ENCODE data around the gene EMILIN2.
"Not testable (repeated sequence)": the region's sequence is repeated elsewhere in the genome, so short reads cannot be mapped to it uniquely, and the experiment has no call there.

Gene EMILIN2

GRCh38 chr18:2846636-2847316 is at the start of gene EMILIN2:
Gene EMILIN2, plus strand, starts transcription at chr18:2847006. Its CDS starts 183 bp downstream, at chr18:2847189.
- POLR2A ChIA-PET = no interaction called here
- peak; percentile 59 for DNase-seq (ENCODE audit: extremely low spot score)
- no peak for TF ChIP-seq TARDBP (IDR thresholded peaks at IDR 0.05)
- TF ChIP-seq SUZ12 (IDR thresholded peaks at IDR 0.05) = no peak
- CTCF ChIA-PET = no interaction called here

GRCh38 chr18:2797951-2798350 is 48.9 kb upstream of the EMILIN2 start:
- no peak for DNase-seq (ENCODE audit: extremely low spot score)
- ChIA-PET POLR2A (no interaction called here), CTCF (no interaction called here)
- TF ChIP-seq FOXA1 (IDR thresholded peaks at IDR 0.05) (no peak), CTBP1 (IDR thresholded peaks at IDR 0.05; ENCODE audit: borderline replicate concordance) (no peak), ELF4 (IDR thresholded peaks at IDR 0.05) (no peak), ARNT (IDR thresholded peaks at IDR 0.05) (no peak), HDGF (IDR thresholded peaks at IDR 0.05; ENCODE audit: borderline replicate concordance) (no peak), SP1 (IDR thresholded peaks at IDR 0.05) (no peak), BHLHE40 (IDR thresholded peaks at IDR 0.05; ENCODE audit: borderline replicate concordance) (no peak)

- CTCF ChIA-PET = no interaction called here
- TF ChIP-seq FOXK2 (IDR thresholded peaks at IDR 0.05) (no peak), ELF4 (IDR thresholded peaks at IDR 0.05) (no peak), SP1 (IDR thresholded peaks at IDR 0.05) (no peak), ZNF384 (IDR thresholded peaks at IDR 0.05) (no peak), HDGF (IDR thresholded peaks at IDR 0.05; ENCODE audit: borderline replicate concordance) (no peak)
- DNase-seq (ENCODE audit: extremely low spot score) = no peak
- POLR2A ChIA-PET = no interaction called here
These were observed 47.4 kb upstream of the EMILIN2 start for GRCh38 chr18:2799369-2799768.

- CTCF ChIA-PET = no interaction called here
- no peak for DNase-seq (ENCODE audit: extremely low spot score)
- POLR2A ChIA-PET = no interaction called here
- TF ChIP-seq ELF4 (IDR thresholded peaks at IDR 0.05) (no peak), FOXA1 (IDR thresholded peaks at IDR 0.05) (no peak), SP1 (IDR thresholded peaks at IDR 0.05) (no peak), PKNOX1 (IDR thresholded peaks at IDR 0.05) (no peak), LEF1 (IDR thresholded peaks at IDR 0.05; ENCODE audit: borderline replicate concordance) (no peak), SUZ12 (IDR thresholded peaks at IDR 0.05) (no peak), ZNF384 (IDR thresholded peaks at IDR 0.05) (no peak), L3MBTL2 (conservative IDR thresholded peaks at IDR 0.05) (no peak), FOXM1 (IDR thresholded peaks at IDR 0.05; ENCODE audit: borderline replicate concordance) (no peak), BHLHE40 (IDR thresholded peaks at IDR 0.05; ENCODE audit: borderline replicate concordance) (no peak)
These were observed 40.5 kb upstream of the EMILIN2 start for GRCh38 chr18:2805970-2806943.

- DNase-seq (ENCODE audit: extremely low spot score); POLR2A ChIA-PET; CTCF ChIA-PET: not testable (repeated sequence)
These were observed 38.2 kb upstream of the EMILIN2 start for GRCh38 chr18:2808640-2809039.

GRCh38 chr18:2809666-2810183 is 37.1 kb upstream of the EMILIN2 start:
- DNase-seq (ENCODE audit: extremely low spot score); POLR2A ChIA-PET; CTCF ChIA-PET: not testable (repeated sequence)

- no peak for TF ChIP-seq LEF1 (IDR thresholded peaks at IDR 0.05; ENCODE audit: borderline replicate concordance)
- TF ChIP-seq CTBP1 (IDR thresholded peaks at IDR 0.05; ENCODE audit: borderline replicate concordance) = no peak
- no peak for TF ChIP-seq ELF4 (IDR thresholded peaks at IDR 0.05)
- no peak for TF ChIP-seq SP1 (IDR thresholded peaks at IDR 0.05)
- TF ChIP-seq HDGF (IDR thresholded peaks at IDR 0.05; ENCODE audit: borderline replicate concordance) = no peak
- no peak for TF ChIP-seq SUZ12 (IDR thresholded peaks at IDR 0.05)
- no peak for TF ChIP-seq FOXK2 (IDR thresholded peaks at IDR 0.05)
- no peak for TF ChIP-seq TARDBP (IDR thresholded peaks at IDR 0.05)
- no peak for TF ChIP-seq L3MBTL2 (conservative IDR thresholded peaks at IDR 0.05)
- no peak for TF ChIP-seq ZNF384 (IDR thresholded peaks at IDR 0.05)
- TF ChIP-seq NFRKB (IDR thresholded peaks at IDR 0.05) = no peak
- TF ChIP-seq FOXM1 (IDR thresholded peaks at IDR 0.05; ENCODE audit: borderline replicate concordance) = no peak
- POLR2A ChIA-PET = no interaction called here
- no peak for DNase-seq (ENCODE audit: extremely low spot score)
- CTCF ChIA-PET = no interaction called here
These were observed 35.4 kb upstream of the EMILIN2 start for GRCh38 chr18:2811416-2811815.

GRCh38 chr18:2814928-2815327 is 31.9 kb upstream of the EMILIN2 start:
- ChIA-PET CTCF (no interaction called here), POLR2A (no interaction called here)
- no peak for TF ChIP-seq FOXM1 (IDR thresholded peaks at IDR 0.05; ENCODE audit: borderline replicate concordance)
- no peak for TF ChIP-seq SP1 (IDR thresholded peaks at IDR 0.05)
- no peak for TF ChIP-seq ARNT (IDR thresholded peaks at IDR 0.05)
- no peak for TF ChIP-seq FOXA1 (IDR thresholded peaks at IDR 0.05)
- no peak for TF ChIP-seq ZNF384 (IDR thresholded peaks at IDR 0.05)
- TF ChIP-seq FOXK2 (IDR thresholded peaks at IDR 0.05) = no peak
- no peak for TF ChIP-seq BHLHE40 (IDR thresholded peaks at IDR 0.05; ENCODE audit: borderline replicate concordance)
- no peak for TF ChIP-seq ELF4 (IDR thresholded peaks at IDR 0.05)
- TF ChIP-seq CTBP1 (IDR thresholded peaks at IDR 0.05; ENCODE audit: borderline replicate concordance) = no peak
- TF ChIP-seq L3MBTL2 (conservative IDR thresholded peaks at IDR 0.05) = no peak
- no peak for TF ChIP-seq LEF1 (IDR thresholded peaks at IDR 0.05; ENCODE audit: borderline replicate concordance)
- no peak for TF ChIP-seq TARDBP (IDR thresholded peaks at IDR 0.05)
- no peak for TF ChIP-seq SUZ12 (IDR thresholded peaks at IDR 0.05)
- no peak for TF ChIP-seq NFRKB (IDR thresholded peaks at IDR 0.05)
- no peak for TF ChIP-seq PKNOX1 (IDR thresholded peaks at IDR 0.05)
- no peak for TF ChIP-seq HDGF (IDR thresholded peaks at IDR 0.05; ENCODE audit: borderline replicate concordance)
- DNase-seq (ENCODE audit: extremely low spot score) = no peak
